Pancreas (tissue), 10 donors: ENCODE measurements around the gene H1-8. TPM values are rescaled to one million over a fixed set of nuclear protein-coding genes. Genes with fewer than 3 reads are reported as not detected.
"Not testable (repeated sequence)": the region's sequence is repeated elsewhere in the genome, so short reads cannot be mapped to it uniquely, and the experiment has no call there.

Experiments used
- ATAC-seq, 4 donors: fragments of 200-7000 bp; cut with Tn5 transposase; one replicate each; pipeline versions ENCODE4 v1.8.0 to v1.9.1; 2020; ENCODE audit warnings: mild to moderate bottlenecking in 4 of 4, moderate library complexity in 4 of 4
- DNase-seq, 6 donors: peaks; one replicate each; pipeline ENCODE4 v3.0.0-alpha.2; 2020
- FAIRE-seq: peaks from 2 replicates; lab custom pipeline; 2012; peaks lifted over from hg19 to GRCh38; lab: Jason Lieb, UNC
- H3K27ac ChIP-seq, 4 donors: fragments of 200-600 bp; sonication (generic); 1 replicate in 3 of 4; 2 replicates in 1 of 4; pipeline versions ENCODE4 v1.5.0 to v1.8.0; 2020
- H3K27me3 ChIP-seq, 4 donors: fragments of 200-600 bp; one replicate each; pipeline ENCODE4 v1.8.0; 2021
- H3K36me3 ChIP-seq, 3 donors: fragments of 200-600 bp; sonication (generic) in 1 of 3; one replicate each; pipeline versions ENCODE4 v1.5.0 to v1.8.0; 2020 to 2021
- H3K4me1 ChIP-seq, 3 donors: fragments of 200-600 bp; one replicate each; pipeline ENCODE4 v1.8.0; 2021
- H3K4me3 ChIP-seq, 4 donors: fragments of 200-600 bp; sonication (generic) in 2 of 4; one replicate each; pipeline versions ENCODE4 v1.5.0 to v1.8.0; 2020 to 2021
- H3K9me3 ChIP-seq, 4 donors: fragments of 200-600 bp; one replicate each; pipeline ENCODE4 v1.8.0; 2021
- CTCF ChIP-seq, 4 donors: fragments of 200-600 bp; sonication (generic) in 3 of 4; IDR thresholded peaks; one replicate each; pipeline versions ENCODE4 v1.5.0 to v1.8.0; 2021; ENCODE audit warnings: antibody characterized with exemption in 4 of 4
- WGBS, 2 donors: extraction: QIAGEN DNeasy Blood & Tissue Kit; methylation state at CpG; one replicate each; pipeline ENCODE4 v1.1.7; 2013; 5-methylcytosine and 5-hydroxymethylcytosine counted together
- intact Hi-C, 3 donors: fragments of 100-400 bp; cut with DNase I; formaldehyde crosslinking; loops; one replicate each; pipeline versions ENCODE4 v1.11.1 to v1.14.2; 2022
- polyA plus RNA-seq, 2 donors: library from polyadenylated mRNA; stranded (reverse); fragments of 200-250 nt; gene quantifications; one replicate each; pipeline ENCODE4 v1.2.3, GENCODE V29; 2013
- total RNA-seq, 6 donors: library from RNA; stranded (reverse); fragmentation: NEBNext Ultra II Directional in 4 of 6; extraction: Animal tissue kit (Norgen Biotek cat#: 25700) in 4 of 6; gene quantifications; one replicate each; pipeline versions ENCODE4 v1.2.1 to v1.2.4, GENCODE V29; 2021 to 2023
- donor health status: healthy with polysubstance abuse.
- donor health status: DM: no; HTN: no; CAD: no; lungs with moderate emphysema.
- donor health status: DM: no; HTN: no; CAD: no.
- donor health status: control.
- donor health status: control.
- donor health status: Bipolar disorder and iron deficiency.
- donor health status: DM: yes; HTN: yes; CAD: no.
- donor health status: DM: no; HTN: no; CAD: no.
- donor health status: DM: no; HTN: no; CAD: no.
- donor health status: DM: yes; HTN: yes; CAD: no.

H1-8 gene
- total and polyA plus RNA-seq, 8 donors, result not detected

DNA sequence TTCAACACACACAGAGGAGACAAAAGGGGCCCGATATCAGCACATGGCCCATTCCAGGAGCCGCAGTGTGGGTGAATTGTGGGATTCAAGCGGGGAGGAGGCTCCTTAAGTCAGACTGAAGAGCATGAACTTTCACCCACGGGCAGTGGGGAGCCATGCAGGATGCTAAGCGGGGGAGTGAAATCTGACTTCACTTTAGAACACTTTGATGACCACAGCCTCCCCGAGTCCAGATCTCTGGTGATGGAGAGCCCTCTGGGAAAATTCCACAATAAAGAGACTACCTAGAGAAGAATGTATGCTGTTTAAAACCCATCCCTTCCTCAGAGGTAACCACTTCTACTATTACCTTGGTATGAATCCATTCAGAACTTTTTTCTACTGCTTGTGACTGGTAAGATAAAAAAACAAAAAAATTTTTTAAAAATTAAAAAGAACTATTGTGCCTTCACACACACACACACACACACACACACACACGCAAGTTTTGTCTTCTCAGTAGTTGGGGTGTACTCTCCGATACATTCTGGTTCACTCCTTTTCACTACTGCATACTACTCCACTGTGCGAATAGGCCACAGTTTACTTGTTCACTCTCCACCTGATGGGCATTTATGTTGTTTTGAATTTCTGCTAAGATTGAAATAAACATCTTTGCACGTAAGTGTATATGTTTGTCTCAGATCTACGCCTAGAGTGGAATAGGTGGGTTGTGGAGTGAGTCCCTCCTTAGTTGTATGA, 2.0 kb upstream of the H1-8 start:
- Histone ChIP-seq H3K36me3 (no peaks in the 10 kb centered on the region), H3K9me3 (no peaks in the 10 kb centered on the region), H3K4me3 (no peak overlapping the region), H3K27ac (no peak overlapping the region), H3K4me1 (no peaks in the 10 kb centered on the region), H3K27me3 (no peaks in the 10 kb centered on the region)
- WGBS, 2 donors, result 86 to 93% methylated on average over 11 of the region's 11 CpGs
- DNase-seq (no peak), ATAC-seq (no peak), FAIRE-seq (no peak)
- intact Hi-C loops, result no loop called here
- no peak for TF ChIP-seq CTCF (IDR thresholded peaks at IDR 0.05)

DNA sequence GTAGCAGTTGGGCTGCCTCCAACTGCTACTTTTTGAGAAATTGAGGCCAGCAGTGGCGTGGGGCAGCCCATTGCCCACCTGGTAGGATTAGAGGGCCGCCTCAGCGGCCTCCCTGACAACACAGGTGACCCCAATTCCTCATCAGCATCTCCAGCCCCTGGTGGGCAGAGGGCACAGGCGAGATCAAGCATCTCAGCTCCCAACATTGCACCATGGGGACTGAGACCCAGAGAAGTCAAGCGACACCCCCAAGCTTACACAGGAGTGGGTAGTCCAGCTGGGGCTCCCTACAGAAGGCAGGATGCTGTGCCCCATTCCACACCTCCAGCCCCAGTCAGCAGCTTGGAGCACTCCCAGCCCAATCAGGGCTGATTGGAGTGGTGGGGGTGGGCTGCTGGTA, 228 bp upstream of the H1-8 start:
- DNase-seq (no peak), ATAC-seq (no peak), FAIRE-seq (no peak)
- Histone ChIP-seq H3K9me3 (no peaks in the 10 kb centered on the region), H3K4me3 (no peak overlapping the region), H3K27ac (no peak overlapping the region), H3K27me3 (no peaks in the 10 kb centered on the region), H3K4me1 (no peaks in the 10 kb centered on the region), H3K36me3 (no peaks in the 10 kb centered on the region)
- TF ChIP-seq CTCF (IDR thresholded peaks at IDR 0.05), result no peak
- intact Hi-C loops, result no loop called here
- 88 to 96% methylated on average over 5 of the region's 5 CpGs for WGBS, 2 donors

DNA sequence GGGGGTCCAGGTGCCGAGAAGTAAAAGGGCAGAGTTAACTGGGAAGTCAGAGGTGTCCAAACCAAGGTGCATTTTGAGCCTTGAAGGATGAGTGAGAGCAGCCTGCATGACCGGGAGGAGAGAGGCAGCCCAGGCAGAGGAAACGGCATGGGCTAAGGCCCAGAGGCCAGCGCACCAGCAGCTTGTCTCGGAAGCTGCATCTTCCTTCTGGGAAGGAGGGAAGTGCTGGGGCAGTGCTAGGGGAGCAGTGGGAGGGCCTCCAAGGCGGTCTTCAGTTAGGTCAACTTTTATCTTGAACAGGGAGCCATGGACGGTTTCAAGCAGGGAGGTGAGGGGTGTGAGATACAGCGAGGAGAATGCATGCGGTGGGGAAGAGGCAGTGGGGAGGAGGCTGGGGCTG, 1.0 kb downstream of the H1-8 start:
- Histone ChIP-seq H3K27me3 (no peaks in the 10 kb centered on the region), H3K9me3 (no peaks in the 10 kb centered on the region), H3K27ac (no peak overlapping the region), H3K4me1 (peaks cover 0 to 2% (median 0%) of the 10 kb centered on the region in 3 donors), H3K4me3 (no peak overlapping the region), H3K36me3 (no peaks in the 10 kb centered on the region)
- no peak for DNase-seq
- FAIRE-seq, result no peak
- intact Hi-C loops, result no loop called here
- no peak for ATAC-seq
- no peak for TF ChIP-seq CTCF (IDR thresholded peaks at IDR 0.05)
- 86 to 90% methylated on average over 9 of the region's 9 CpGs for WGBS, 2 donors

GRCh38 chr3:129545951-129546350, 3.0 kb downstream of the H1-8 start:
- ATAC-seq, intact Hi-C loops, H3K36me3 ChIP-seq: not testable (repeated sequence)

DNA sequence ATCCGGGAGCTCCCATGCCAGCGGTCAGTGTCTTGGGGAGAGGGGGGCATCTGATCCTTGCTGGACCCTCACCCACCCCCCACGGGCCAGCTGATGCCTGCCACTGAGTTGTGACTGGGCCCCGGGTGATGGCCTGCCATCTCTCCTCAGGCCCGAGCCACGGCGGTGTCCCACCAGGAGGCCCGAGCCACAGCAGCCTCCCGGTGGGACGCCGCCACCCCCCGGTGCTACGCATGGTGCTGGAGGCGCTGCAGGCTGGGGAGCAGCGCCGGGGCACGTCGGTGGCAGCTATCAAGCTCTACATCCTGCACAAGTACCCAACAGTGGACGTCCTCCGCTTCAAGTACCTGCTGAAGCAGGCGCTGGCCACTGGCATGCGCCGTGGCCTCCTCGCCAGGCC, 4.3 kb downstream of the H1-8 start:
- no peak for FAIRE-seq
- intact Hi-C loops, result no loop called here
- DNase-seq, result no peak
- no peak for ATAC-seq
- TF ChIP-seq CTCF (IDR thresholded peaks at IDR 0.05), result no peak
- no peaks in the 10 kb centered on the region for H3K27me3 ChIP-seq
- H3K36me3 ChIP-seq, result no peaks in the 10 kb centered on the region
- no peak overlapping the region for H3K4me3 ChIP-seq
- H3K27ac ChIP-seq, result no peak overlapping the region
- 97% methylated on average over 24 of the region's 24 CpGs for WGBS, 2 donors
- H3K9me3 ChIP-seq, result no peaks in the 10 kb centered on the region
- peaks cover 0 to 4% (median 0%) of the 10 kb centered on the region in 3 donors for H3K4me1 ChIP-seq

More at GRCh38 chr3:129545951-129546350, 3.0 kb downstream of the H1-8 start:
- H3K27me3 ChIP-seq, FAIRE-seq, H3K27ac ChIP-seq, H3K4me3 ChIP-seq, DNase-seq, H3K9me3 ChIP-seq, H3K4me1 ChIP-seq: not testable (repeated sequence)
- 80 to 95% methylated on average over 3 of the region's 3 CpGs for WGBS, 2 donors
